CD4-positive, alpha-beta T cell (primary cell): ENCODE measurements around the gene VIPR2. TPM values are rescaled to one million over a fixed set of nuclear protein-coding genes. Genes with fewer than 3 reads are reported as not detected.
"Not testable (repeated sequence)": the region's sequence is repeated elsewhere in the genome, so short reads cannot be mapped to it uniquely, and the experiment has no call there.

Experiments used
- ATAC-seq: fragments of 200-7000 bp; cut with Tn5 transposase; one replicate; pipeline ENCODE4 v1.10.0; 2022; ENCODE audit warnings: mild to moderate bottlenecking; ENCODE audit not compliant: poor library complexity
- CTCF ChIA-PET: fragments of 350-600 bp; sonication (Branson Sonifier 250); formaldehyde crosslinking; loops from one replicate; lab custom pipeline; 2021; ENCODE audit warnings: antibody characterized with exemption, inconsistent platforms; lab: Charles Lee
- POLR2A ChIA-PET: fragments of 350-600 bp; sonication (Branson Sonifier 250); formaldehyde crosslinking; loops from one replicate; lab custom pipeline; 2021; ENCODE audit warnings: antibody characterized with exemption, inconsistent platforms; lab: Charles Lee
- DNase-seq, 14 experiments: peaks; one replicate each; pipeline ENCODE4 v3.0.0-alpha.2; 2013 to 2020; ENCODE audit warnings: mixed read lengths in 2 of 14
- H3K27ac ChIP-seq, 2 donors: one replicate each; pipeline versions ENCODE4 v1.5.1 to v1.7.0; 2013; ENCODE audit warnings: low read length in 2 of 2, low read depth in 1 of 2, mild to moderate bottlenecking in 1 of 2
- H3K27me3 ChIP-seq, 2 experiments: 1 replicate in 1 of 2; 2 replicates in 1 of 2; pipeline versions ENCODE4 v1.6.1 to v1.7.0; 2013; ENCODE audit warnings: low read length in 2 of 2, control low read depth in 1 of 2, mild to moderate bottlenecking in 1 of 2, moderate library complexity in 1 of 2; ENCODE audit not compliant: insufficient read depth in 2 of 2, control insufficient read depth in 1 of 2
- H3K36me3 ChIP-seq: one replicate; pipeline ENCODE4 v1.6.1; 2013; ENCODE audit warnings: low read length, control low read depth; ENCODE audit not compliant: insufficient read depth
- H3K4me1 ChIP-seq: one replicate; pipeline ENCODE4 v1.6.1; 2013; ENCODE audit warnings: low read length, control low read depth; ENCODE audit not compliant: insufficient read depth
- H3K4me3 ChIP-seq: one replicate; pipeline ENCODE4 v1.5.1; 2013; ENCODE audit warnings: mild to moderate bottlenecking, low read length, moderate library complexity
- H3K9me3 ChIP-seq, 2 experiments: 1 replicate in 1 of 2; 2 replicates in 1 of 2; pipeline versions ENCODE4 v1.6.1 to v1.7.0; 2013; ENCODE audit warnings: low read length in 2 of 2, mild to moderate bottlenecking in 2 of 2, control low read depth in 1 of 2, moderate library complexity in 1 of 2; ENCODE audit not compliant: control insufficient read depth in 1 of 2, insufficient read depth in 1 of 2
- H3K27ac Mint-ChIP-seq: one replicate; pipeline ENCODE4 v1.8.0; 2020; ENCODE audit warnings: mixed read lengths
- H3K27me3 Mint-ChIP-seq: one replicate; pipeline ENCODE4 v1.8.0; 2021; ENCODE audit warnings: mixed read lengths
- H3K36me3 Mint-ChIP-seq: one replicate; pipeline ENCODE4 v1.8.0; 2021; ENCODE audit warnings: low read depth, mixed read lengths
- H3K4me1 Mint-ChIP-seq: one replicate; pipeline ENCODE4 v1.8.0; 2021; ENCODE audit warnings: low read depth, mixed read lengths
- H3K4me3 Mint-ChIP-seq: one replicate; pipeline ENCODE4 v1.8.0; 2020; ENCODE audit warnings: mild to moderate bottlenecking, mixed read lengths
- H3K9me3 Mint-ChIP-seq: one replicate; pipeline ENCODE4 v1.8.0; 2020; ENCODE audit warnings: mixed read lengths
- CTCF ChIP-seq: fragments of 200-600 bp; IDR thresholded peaks from one replicate; pipeline ENCODE4 v1.8.0; 2022; ENCODE audit warnings: antibody characterized with exemption, mild to moderate bottlenecking
- intact Hi-C, 2 experiments: fragments of 100-400 bp; cut with DNase I in 1 of 2; cut with micrococcal nuclease in 1 of 2; formaldehyde crosslinking; loops; one replicate each; pipeline versions ENCODE4 v1.15.1 to v1.9.0; 2023 to 2025; cut with DNase I, micrococcal nuclease
- total RNA-seq, 174 experiments: library from RNA in 2 of 174; stranded (reverse) in 2 of 174; gene quantifications; one replicate each; pipeline ENCODE4 v1.2.3 and lab custom pipeline; 2021 to 2026

Gene VIPR2
- total RNA-seq, 2 experiments from 2014 or later: 0.59 to 0.80 TPM

- no peak for DNase-seq
- POLR2A ChIA-PET: no interaction called here
- Mint-ChIP-seq H3K27ac (no peak overlapping the region), H3K27me3 (peaks cover 5% of the 10 kb centered on the region), H3K4me1 (peaks cover 19% of the 10 kb centered on the region), H3K9me3 (no peaks in the 10 kb centered on the region), H3K36me3 (no peaks in the 10 kb centered on the region), H3K4me3 (no peak overlapping the region)
- H3K36me3 ChIP-seq: no peaks in the 10 kb centered on the region
- CTCF ChIA-PET: no interaction called here
- no peaks in the 10 kb centered on the region for H3K4me1 ChIP-seq
- intact Hi-C loops: no loop called here
- ATAC-seq: no peak
- H3K27me3 ChIP-seq: no peaks in the 10 kb centered on the region
- no peak overlapping the region for H3K4me3 ChIP-seq
- TF ChIP-seq CTCF: no peak
- peaks cover 0 to 7% of the 10 kb centered on the region in 2 experiments for H3K9me3 ChIP-seq
- H3K27ac ChIP-seq: no peak overlapping the region
Measured at GRCh38 chr7:159007996-159008389, 136.7 kb downstream of the VIPR2 start.

GRCh38 chr7:159007364-159007995 is 137.2 kb downstream of the VIPR2 start:
- Mint-ChIP-seq H3K36me3 (no peaks in the 10 kb centered on the region), H3K4me3 (no peak overlapping the region), H3K4me1 (peaks cover 16% of the 10 kb centered on the region), H3K9me3 (no peaks in the 10 kb centered on the region), H3K27me3 (peaks cover 5% of the 10 kb centered on the region), H3K27ac (no peak overlapping the region)
- H3K27ac ChIP-seq: no peak overlapping the region
- H3K36me3 ChIP-seq: no peaks in the 10 kb centered on the region
- H3K4me3 ChIP-seq: no peak overlapping the region
- DNase-seq: no peak
- no peak for ATAC-seq
- H3K27me3 ChIP-seq: no peaks in the 10 kb centered on the region
- POLR2A ChIA-PET: no interaction called here
- H3K4me1 ChIP-seq: no peaks in the 10 kb centered on the region
- no peak for TF ChIP-seq CTCF
- CTCF ChIA-PET: no interaction called here
- intact Hi-C loops: no loop called here
- H3K9me3 ChIP-seq: peaks cover 0 to 7% of the 10 kb centered on the region in 2 experiments

- Mint-ChIP-seq H3K36me3 (no peaks in the 10 kb centered on the region), H3K4me1 (peaks cover 8% of the 10 kb centered on the region), H3K9me3 (no peaks in the 10 kb centered on the region), H3K27me3 (peaks cover 5% of the 10 kb centered on the region), H3K4me3 (no peak overlapping the region), H3K27ac (no peak overlapping the region)
- no peak for ATAC-seq
- no peak for DNase-seq
- ChIA-PET CTCF (no interaction called here), POLR2A (no interaction called here)
- Histone ChIP-seq H3K36me3 (no peaks in the 10 kb centered on the region), H3K27ac (peak overlapping the region in 1 of 2 donors; percentile 22), H3K4me1 (no peaks in the 10 kb centered on the region), H3K4me3 (peak overlapping the region; percentile 26), H3K9me3 (peaks cover 0 to 7% of the 10 kb centered on the region in 2 experiments), H3K27me3 (no peaks in the 10 kb centered on the region)
- intact Hi-C loops: no loop called here
- TF ChIP-seq CTCF: no peak
Measured at GRCh38 chr7:159006610-159007130, 138.0 kb downstream of the VIPR2 start.

GRCh38 chr7:159006022-159006609 is 138.6 kb downstream of the VIPR2 start:
- H3K4me3 ChIP-seq: peak overlapping the region; percentile 26
- ATAC-seq, H3K27me3 Mint-ChIP-seq, intact Hi-C loops, H3K27ac Mint-ChIP-seq, H3K4me1 Mint-ChIP-seq, H3K4me3 Mint-ChIP-seq, DNase-seq, CTCF ChIA-PET, H3K9me3 Mint-ChIP-seq, H3K4me1 ChIP-seq, POLR2A ChIA-PET, H3K36me3 Mint-ChIP-seq, H3K36me3 ChIP-seq, H3K27me3 ChIP-seq, H3K27ac ChIP-seq, H3K9me3 ChIP-seq: not testable (repeated sequence)
